Liver (tissue), 9 donors: ENCODE results near the gene DTWD2. TPM values are rescaled to one million over a fixed set of nuclear protein-coding genes. Genes with fewer than 3 reads are reported as not detected.

Experiments used
- DNase-seq: peaks from one replicate; pipeline ENCODE4 v3.0.0-alpha.2; 2017; ENCODE audit warnings: low spot score
- H3K27ac ChIP-seq, 2 donors: one replicate each; pipeline ENCODE4 v1.7.0; 2013; ENCODE audit warnings: inconsistent platforms in 2 of 2, low read length in 2 of 2, control low read depth in 1 of 2, low read depth in 1 of 2, mild to moderate bottlenecking in 1 of 2
- H3K27me3 ChIP-seq, 4 donors: one replicate each; pipeline versions ENCODE4 v1.6.1 to v1.7.0; 2013; ENCODE audit warnings: low read length in 3 of 4, inconsistent platforms in 1 of 4, mild to moderate bottlenecking in 1 of 4, moderate library complexity in 1 of 4; ENCODE audit not compliant: control insufficient read depth in 4 of 4, insufficient read depth in 4 of 4
- H3K36me3 ChIP-seq, 4 donors: one replicate each; pipeline versions ENCODE4 v1.6.1 to v1.7.0; 2013; ENCODE audit warnings: low read length in 3 of 4, mild to moderate bottlenecking in 3 of 4, low read depth in 1 of 4, moderate library complexity in 1 of 4; ENCODE audit not compliant: control insufficient read depth in 4 of 4, insufficient read depth in 3 of 4
- H3K4me1 ChIP-seq, 4 donors: one replicate each; pipeline versions ENCODE4 v1.6.1 to v1.7.0; 2013; ENCODE audit warnings: low read length in 3 of 4, mild to moderate bottlenecking in 3 of 4, moderate library complexity in 1 of 4; ENCODE audit not compliant: control insufficient read depth in 4 of 4, insufficient read depth in 4 of 4
- H3K4me3 ChIP-seq, 3 donors: one replicate each; pipeline versions ENCODE4 v1.6.1 to v1.7.0; 2013; ENCODE audit warnings: low read length in 3 of 3, control low read depth in 1 of 3, low read depth in 1 of 3, mild to moderate bottlenecking in 1 of 3
- H3K9ac ChIP-seq, 2 donors: one replicate each; pipeline ENCODE4 v1.7.0; 2013; ENCODE audit warnings: low read length in 2 of 2, mild to moderate bottlenecking in 2 of 2, moderate library complexity in 2 of 2, control low read depth in 1 of 2, low read depth in 1 of 2
- H3K9me3 ChIP-seq, 4 donors: one replicate each; pipeline versions ENCODE4 v1.6.1 to v1.7.0; 2013; ENCODE audit warnings: low read length in 3 of 4; ENCODE audit not compliant: control insufficient read depth in 4 of 4
- ATF3 ChIP-seq: IDR thresholded peaks from 2 replicates; pipeline ENCODE4 v1.6.1; 2016; ENCODE audit warnings: antibody characterized with exemption
- CTCF ChIP-seq: fragments of 150-350 bp; IDR thresholded peaks from 2 replicates; pipeline ENCODE4 v1.5.1; 2017; ENCODE audit warnings: improper control_type of control experiment, low read depth, low read length; ENCODE audit not compliant: missing input control
- FOXA1 ChIP-seq: IDR thresholded peaks from 2 replicates; pipeline ENCODE4 v1.6.1; 2016; ENCODE audit warnings: antibody characterized with exemption
- FOXA2 ChIP-seq: IDR thresholded peaks from 2 replicates; pipeline ENCODE4 v1.6.1; 2016; ENCODE audit warnings: antibody characterized with exemption
- GABPA ChIP-seq, 2 donors: IDR thresholded peaks in 1 of 2; conservative IDR thresholded peaks in 1 of 2; 2 replicates each; pipeline ENCODE4 v1.6.1; 2016; ENCODE audit warnings: antibody characterized with exemption in 2 of 2, mild to moderate bottlenecking in 1 of 2, moderate library complexity in 1 of 2
- HNF4A ChIP-seq, 2 donors: conservative IDR thresholded peaks; 2 replicates each; pipeline ENCODE4 v1.6.1; 2016; ENCODE audit warnings: antibody characterized with exemption in 2 of 2, mild to moderate bottlenecking in 2 of 2
- HNF4G ChIP-seq: IDR thresholded peaks from 2 replicates; pipeline ENCODE4 v1.6.1; 2016; ENCODE audit warnings: antibody characterized with exemption
- JUND ChIP-seq, 2 donors: IDR thresholded peaks; 2 replicates each; pipeline ENCODE4 v1.6.1; 2016; ENCODE audit warnings: antibody characterized with exemption in 2 of 2
- NR2F2 ChIP-seq: IDR thresholded peaks from 2 replicates; pipeline ENCODE4 v1.6.1; 2016; ENCODE audit warnings: antibody characterized with exemption
- RAD21 ChIP-seq, 2 donors: IDR thresholded peaks; 2 replicates each; pipeline ENCODE4 v1.6.1; 2016; ENCODE audit warnings: antibody characterized with exemption in 2 of 2, mild to moderate bottlenecking in 2 of 2
- REST ChIP-seq: IDR thresholded peaks from 2 replicates; pipeline ENCODE4 v1.6.1; 2016; ENCODE audit warnings: antibody characterized with exemption, mild to moderate bottlenecking
- RXRA ChIP-seq, 2 donors: IDR thresholded peaks; 2 replicates each; pipeline ENCODE4 v1.6.1; 2017 to 2018; ENCODE audit warnings: antibody characterized with exemption in 2 of 2, mild to moderate bottlenecking in 1 of 2
- SP1 ChIP-seq: IDR thresholded peaks from 2 replicates; pipeline ENCODE4 v1.6.1; 2018; ENCODE audit warnings: antibody characterized with exemption, mild to moderate bottlenecking
- TAF1 ChIP-seq: conservative IDR thresholded peaks from 2 replicates; pipeline ENCODE4 v1.6.1; 2016; ENCODE audit warnings: antibody characterized with exemption, mild to moderate bottlenecking
- YY1 ChIP-seq: IDR thresholded peaks from 2 replicates; pipeline ENCODE4 v1.6.1; 2016; ENCODE audit warnings: antibody characterized with exemption, mild to moderate bottlenecking
- ZBTB33 ChIP-seq: IDR thresholded peaks from 2 replicates; pipeline ENCODE4 v1.6.1; 2016; ENCODE audit warnings: antibody characterized with exemption
- WGBS: extraction: QIAGEN DNeasy Blood & Tissue Kit; methylation state at CpG from one replicate; pipeline ENCODE4 v1.1.7; 2013; 5-methylcytosine and 5-hydroxymethylcytosine counted together
- polyA plus RNA-seq, 2 donors: library from polyadenylated mRNA; stranded (reverse) in 1 of 2; unstranded in 1 of 2; fragments of 200-250 nt in 1 of 2; fragments of >200 nt in 1 of 2; fragmentation: Nextera tagmentation in 1 of 2; extraction: Ambion mirVana in 1 of 2; gene quantifications; one replicate each; pipeline versions ENCODE4 v1.2.1 to v1.2.3, GENCODE V29; 2013 to 2015
- total RNA-seq, 2 donors: library from RNA; depleted of rRNA; stranded (reverse); fragments of >200 nt; gene quantifications; one replicate each; pipeline ENCODE4 v1.2.3, GENCODE V29; 2014
- donor health status: healthy.
- donor health status: healthy.
- donor health status: healthy.
- donor health status: healthy.
- donor health status: healthy.

The DTWD2 gene
- total and polyA plus RNA-seq, 4 donors = 2.3 to 10.7 (median 4.3) TPM

GRCh38 chr5:119032656-119033055, 44.3 kb upstream of the DTWD2 start:
- H3K36me3 ChIP-seq = no peaks in the 10 kb centered on the region
- H3K4me1 ChIP-seq = peaks cover 0 to 1% (median 0%) of the 10 kb centered on the region in 4 donors
- no peak for DNase-seq
- H3K4me3 ChIP-seq = no peak overlapping the region
- no peak overlapping the region for H3K9ac ChIP-seq
- 87% methylated on average over 3 of the region's 3 CpGs for WGBS
- H3K9me3 ChIP-seq = no peaks in the 10 kb centered on the region
- TF ChIP-seq YY1 (no peak), HNF4A (conservative IDR thresholded peaks at IDR 0.05) (no peak), SP1 (no peak), FOXA1 (no peak), ATF3 (no peak), REST (no peak), NR2F2 (no peak), ZBTB33 (no peak), FOXA2 (no peak), HNF4G (no peak), JUND (IDR thresholded peaks at IDR 0.05) (no peak), RXRA (IDR thresholded peaks at IDR 0.05) (no peak), GABPA (IDR thresholded peaks at IDR 0.05 in 1 of 2, conservative IDR thresholded peaks at IDR 0.05 in 1 of 2) (no peak), TAF1 (no peak), RAD21 (IDR thresholded peaks at IDR 0.05) (no peak), CTCF (no peak)
- H3K27me3 ChIP-seq = no peaks in the 10 kb centered on the region
- no peak overlapping the region for H3K27ac ChIP-seq

GRCh38 chr5:119031905-119032304, 43.6 kb upstream of the DTWD2 start:
- Histone ChIP-seq H3K36me3 (no peaks in the 10 kb centered on the region), H3K4me3 (no peak overlapping the region), H3K4me1 (no peaks in the 10 kb centered on the region), H3K9ac (no peak overlapping the region), H3K9me3 (no peaks in the 10 kb centered on the region), H3K27ac (no peak overlapping the region), H3K27me3 (no peaks in the 10 kb centered on the region)
- DNase-seq = no peak
- 88% methylated on average over 4 of the region's 4 CpGs for WGBS
- no peak for TF ChIP-seq RAD21 (IDR thresholded peaks at IDR 0.05)
- TF ChIP-seq GABPA (IDR thresholded peaks at IDR 0.05 in 1 of 2, conservative IDR thresholded peaks at IDR 0.05 in 1 of 2) = no peak
- no peak for TF ChIP-seq REST
- no peak for TF ChIP-seq SP1
- TF ChIP-seq HNF4A (conservative IDR thresholded peaks at IDR 0.05) = no peak
- TF ChIP-seq YY1 = no peak
- no peak for TF ChIP-seq CTCF
- TF ChIP-seq NR2F2 = no peak
- no peak for TF ChIP-seq ZBTB33
- TF ChIP-seq FOXA2 = no peak
- TF ChIP-seq TAF1 = no peak
